HG03066 (cell line): ENCODE results near the gene NPY4R.
"Not testable (repeated sequence)": the region's sequence is repeated elsewhere in the genome, so short reads cannot be mapped to it uniquely, and the experiment has no call there.

Source experiments
- ATAC-seq: cut with Tn5 transposase; IDR thresholded peaks from one replicate; pipeline ENCODE4 v1.9.1; 2021; ENCODE audit warnings: low read depth; ENCODE audit not compliant: unreplicated experiment

Gene NPY4R

GRCh38 chr10:46465765-46466164, at the start of gene NPY4R:
Gene NPY4R (minus strand): TSS chr10:46465958. CDS start chr10:46462635, 3,323 bp downstream.
- not testable (repeated sequence) for ATAC-seq

DNA sequence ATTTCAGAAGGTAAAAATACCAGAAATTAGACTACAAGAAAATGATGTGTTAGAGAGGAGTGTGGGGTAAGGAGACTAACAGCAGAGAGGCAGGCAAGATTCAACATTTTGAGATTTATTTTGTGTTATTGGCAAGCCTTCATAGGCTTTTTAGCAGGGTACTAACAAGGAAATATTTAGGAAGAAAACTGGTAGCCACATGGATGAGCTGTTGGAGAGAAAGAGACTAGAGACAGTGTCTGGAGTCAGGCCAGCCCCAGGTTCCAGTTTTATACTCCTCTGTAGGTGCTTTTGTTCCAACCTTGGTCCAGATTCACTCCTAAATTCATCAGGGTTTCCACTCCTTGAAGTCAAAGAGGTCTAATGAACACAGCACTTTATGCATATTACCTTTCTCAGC, 49.6 kb upstream of the NPY4R start:
- ATAC-seq = no peak

DNA sequence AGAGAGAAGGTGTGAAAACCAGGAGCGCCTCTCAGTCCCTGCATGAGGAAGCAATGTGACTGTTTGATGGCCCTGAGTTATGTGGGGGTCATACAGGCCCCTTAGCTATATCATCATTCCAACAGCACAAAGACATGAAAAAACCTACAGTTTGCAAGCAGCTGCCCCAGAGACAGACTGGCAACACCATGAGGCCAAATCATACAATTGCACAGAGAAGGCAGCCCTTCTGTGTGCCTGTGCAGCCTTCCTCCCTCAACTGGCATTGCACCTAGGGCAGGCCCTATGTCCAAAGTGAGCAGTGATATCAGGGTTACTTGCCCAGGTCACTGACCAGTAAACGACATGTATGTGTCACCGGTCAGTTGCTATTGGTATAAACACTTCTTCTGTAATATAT, 49.1 kb upstream of the NPY4R start:
- ATAC-seq = no peak

DNA sequence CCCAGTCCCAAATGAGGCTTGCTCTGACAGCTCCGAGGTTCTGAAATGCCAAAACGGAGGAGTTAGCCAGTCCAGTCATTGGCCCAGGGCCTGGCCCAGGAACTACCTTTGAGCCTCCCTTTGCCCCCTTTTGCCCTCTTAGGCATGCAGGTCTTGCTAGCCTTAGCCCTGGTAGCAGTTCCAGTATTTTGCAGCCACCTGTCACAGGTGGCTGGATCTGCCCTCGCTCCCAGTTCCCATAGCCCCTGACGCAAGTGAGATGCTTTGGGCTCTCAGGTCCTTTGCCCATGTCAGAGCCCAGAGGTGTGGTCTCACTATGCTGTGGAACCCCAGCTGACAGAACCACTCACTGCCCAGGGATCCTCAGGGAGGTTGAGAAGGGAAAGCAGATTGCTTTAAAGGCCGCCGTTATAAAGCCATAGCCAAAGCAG, 48.7 kb upstream of the NPY4R start:
- no peak for ATAC-seq

- ATAC-seq = not testable (repeated sequence)
These were observed 47.6 kb upstream of the NPY4R start for GRCh38 chr10:46513333-46513732.

DNA sequence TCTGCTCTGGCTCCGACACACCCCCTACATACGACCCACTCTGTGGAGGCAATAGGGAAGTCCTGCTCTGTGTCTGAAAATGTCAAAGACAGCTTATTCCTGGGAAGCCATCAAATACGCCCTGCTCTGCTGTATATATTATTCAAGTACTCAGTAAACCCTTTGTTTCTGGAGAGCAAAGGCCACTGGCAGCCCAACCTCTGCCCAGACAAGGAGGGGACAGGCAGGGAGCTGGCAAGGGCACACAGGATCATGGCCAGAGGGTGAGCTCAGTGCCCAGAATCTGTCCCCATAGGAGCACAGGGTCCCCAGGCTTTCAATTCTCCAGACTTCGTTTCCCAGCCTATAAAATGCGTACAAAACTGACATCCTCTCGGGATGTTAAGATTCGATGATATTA, 47.0 kb upstream of the NPY4R start:
- ATAC-seq = not testable (repeated sequence)

DNA sequence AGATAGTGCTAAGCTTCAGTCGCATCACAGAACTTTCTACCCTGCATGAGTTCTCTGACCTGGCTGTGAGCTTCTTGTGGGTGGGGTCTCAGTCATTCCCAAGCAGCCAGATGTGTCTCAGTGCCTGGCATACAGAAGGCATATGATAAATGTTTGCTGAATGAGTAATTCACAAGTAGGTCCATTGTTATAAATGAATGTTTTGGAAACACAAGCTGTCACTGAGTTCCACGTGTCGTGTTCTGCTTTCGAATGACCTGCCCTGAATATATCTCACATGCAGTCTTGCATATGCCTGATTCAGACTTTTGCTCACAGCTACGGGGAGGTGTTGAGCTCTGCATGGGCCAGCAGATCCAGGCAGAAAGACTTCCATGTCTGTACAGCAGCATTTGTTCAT, 46.2 kb upstream of the NPY4R start:
- not testable (repeated sequence) for ATAC-seq

DNA sequence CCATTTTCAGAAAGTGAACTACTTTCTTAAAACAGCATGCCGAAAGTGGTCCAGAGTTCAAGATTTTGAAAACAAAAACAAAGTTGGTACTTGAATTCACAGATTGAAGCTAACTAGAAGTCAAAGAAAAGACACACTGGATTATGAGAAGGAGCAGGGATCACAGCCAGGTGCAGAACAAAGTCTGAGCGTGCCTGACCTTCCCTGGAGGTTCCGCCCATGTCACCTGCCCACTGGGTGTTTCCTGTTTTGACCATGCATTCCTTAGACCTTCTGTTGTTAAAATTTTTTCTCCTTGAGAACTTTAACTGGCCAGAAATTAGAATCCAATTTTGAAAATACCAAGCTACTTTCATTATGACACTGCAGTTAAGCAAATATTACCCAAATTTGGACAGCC, 34.2 kb upstream of the NPY4R start:
- not testable (repeated sequence) for ATAC-seq

DNA sequence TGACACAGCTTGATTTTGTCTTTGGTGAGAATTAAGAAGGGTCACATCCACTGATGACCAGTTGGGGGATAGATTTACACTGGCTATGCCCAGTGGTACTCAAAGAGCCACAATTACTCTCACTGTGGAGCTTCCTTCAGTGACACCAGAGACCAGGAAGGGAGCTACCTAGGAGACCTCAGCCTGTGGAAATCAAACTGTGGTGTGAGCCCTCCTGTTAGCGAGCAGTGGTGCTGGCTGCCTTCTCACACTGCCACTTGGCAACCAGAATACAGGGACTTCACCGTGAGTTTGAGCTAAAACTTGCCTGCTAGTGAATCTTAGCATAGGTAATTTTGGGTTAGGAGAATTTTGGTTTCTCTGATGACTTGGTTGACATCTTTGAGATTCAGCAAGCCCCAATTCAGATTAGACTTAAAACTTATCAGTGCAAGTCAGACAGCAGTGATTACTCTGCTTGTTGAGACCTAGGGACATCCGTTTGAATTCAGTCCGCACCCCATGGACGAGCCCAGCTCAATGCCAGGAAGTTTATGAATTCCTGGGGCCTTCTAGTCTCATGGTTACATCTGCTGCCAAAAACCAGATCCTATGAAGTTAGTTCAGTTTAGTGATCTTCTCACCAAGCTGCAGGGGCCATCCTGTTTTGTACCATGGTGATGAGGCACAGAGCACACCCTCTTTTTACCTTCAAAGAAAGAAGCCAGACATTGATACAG, 33.4 kb upstream of the NPY4R start:
- not testable (repeated sequence) for ATAC-seq

DNA sequence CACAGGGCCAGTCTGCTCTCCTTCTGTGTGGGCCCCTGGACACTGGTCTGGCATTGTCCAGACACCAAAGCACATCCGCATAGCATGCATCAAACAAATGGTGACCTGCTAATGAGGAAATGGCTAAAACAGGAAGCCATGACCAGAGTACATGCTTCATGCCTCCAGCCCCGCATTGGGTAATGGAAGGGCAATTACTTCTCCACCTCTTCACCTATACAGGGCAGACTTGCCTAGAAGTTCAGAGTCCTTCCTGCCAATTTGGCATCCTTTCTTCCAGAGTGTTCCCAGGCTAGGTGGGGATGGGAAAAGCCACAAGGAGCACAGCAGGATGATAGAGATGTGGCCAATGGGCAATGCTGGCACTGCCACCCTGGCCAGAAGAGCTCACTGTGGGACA, 32.1 kb upstream of the NPY4R start:
- ATAC-seq = not testable (repeated sequence)

- not testable (repeated sequence) for ATAC-seq
These were observed 31.6 kb upstream of the NPY4R start for GRCh38 chr10:46497401-46497800.

GRCh38 chr10:46491364-46492114, 25.8 kb upstream of the NPY4R start:
- ATAC-seq = not testable (repeated sequence)

DNA sequence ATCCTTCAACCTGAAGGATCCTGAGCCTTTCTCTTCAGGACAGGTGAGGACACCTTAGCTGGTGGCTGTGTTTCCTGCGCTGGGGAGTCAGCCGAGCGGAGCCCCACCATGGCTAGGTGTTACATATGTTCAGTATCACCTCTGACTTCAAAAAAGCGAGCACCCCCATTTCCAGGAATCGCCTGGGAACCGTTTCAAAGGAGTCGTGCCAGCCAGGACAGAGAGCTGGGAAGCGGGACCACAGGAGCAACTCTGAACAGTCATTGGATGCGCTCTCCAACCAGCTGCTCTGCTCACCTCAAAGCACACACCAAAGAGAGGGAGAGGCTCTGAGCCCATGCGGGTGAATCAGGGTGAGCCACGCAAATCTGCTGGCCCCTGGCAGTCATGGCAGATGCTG, 24.5 kb upstream of the NPY4R start:
- ATAC-seq = not testable (repeated sequence)

DNA sequence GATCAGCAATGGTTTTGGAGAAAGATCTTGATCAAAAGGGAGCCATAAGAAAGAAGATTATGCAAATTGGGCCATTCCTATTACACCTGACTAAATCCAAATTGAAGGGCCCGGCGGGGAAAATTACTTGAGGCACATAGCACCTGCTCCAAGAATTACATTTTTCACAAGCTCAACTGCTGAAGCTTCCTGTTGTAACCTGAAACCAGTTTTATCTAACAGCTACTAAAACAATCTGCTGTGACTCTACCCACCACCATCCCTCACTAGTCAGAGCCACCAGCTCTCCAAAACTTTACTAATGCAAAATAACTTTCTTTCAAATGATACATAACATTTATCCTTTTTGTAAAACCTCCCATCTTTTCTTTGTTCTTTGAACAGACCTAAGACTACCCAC, 20.7 kb upstream of the NPY4R start:
- ATAC-seq = not testable (repeated sequence)

GRCh38 chr10:46474746-46475320, 9.1 kb upstream of the NPY4R start:
- ATAC-seq = not testable (repeated sequence)

DNA sequence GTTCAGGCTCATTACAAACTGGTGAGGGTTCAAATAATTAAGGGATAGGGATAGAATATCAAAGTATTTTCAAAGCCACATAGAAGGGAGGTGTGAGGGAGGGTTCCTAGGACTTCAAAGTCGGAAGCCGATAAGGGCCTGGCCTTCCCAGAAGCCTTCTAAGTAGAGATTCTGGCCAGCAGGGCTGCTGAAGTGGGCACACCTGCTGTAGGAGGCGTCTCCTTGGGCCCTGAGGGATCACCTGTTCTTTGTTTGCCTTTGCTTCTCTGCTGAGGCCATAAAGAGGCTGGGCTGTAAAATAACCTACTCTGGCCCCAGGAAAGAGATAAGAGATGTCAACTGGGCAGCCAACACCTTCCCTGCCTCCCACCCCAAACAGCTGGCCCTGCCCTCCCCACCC, 8.0 kb upstream of the NPY4R start:
- ATAC-seq = not testable (repeated sequence)

- not testable (repeated sequence) for ATAC-seq
These were observed 4.4 kb upstream of the NPY4R start for GRCh38 chr10:46470134-46470533.

GRCh38 chr10:46468119-46468809, 2.5 kb upstream of the NPY4R start:
- not testable (repeated sequence) for ATAC-seq

- not testable (repeated sequence) for ATAC-seq
These were observed 2.1 kb downstream of the NPY4R start for GRCh38 chr10:46463608-46464007.

DNA sequence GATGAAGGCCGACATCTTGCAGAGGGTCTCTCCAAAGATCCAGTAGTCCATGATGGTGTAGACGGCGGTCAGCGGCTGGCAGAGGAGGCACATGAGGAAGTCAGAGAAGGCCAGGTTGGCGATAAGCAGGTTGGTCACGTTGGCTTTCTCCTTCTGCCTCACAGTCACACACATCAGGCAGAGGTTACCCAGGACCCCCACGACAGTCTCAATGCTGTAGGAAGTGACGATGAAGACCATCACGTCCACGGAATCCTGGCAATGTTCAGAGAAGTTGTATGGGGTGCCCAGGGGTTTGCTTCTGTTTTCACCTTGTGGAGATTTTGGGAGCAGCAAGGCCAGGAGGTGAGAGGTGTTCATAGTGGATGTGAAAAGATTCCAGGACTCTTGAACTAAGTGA, 3.5 kb downstream of the NPY4R start:
- not testable (repeated sequence) for ATAC-seq

DNA sequence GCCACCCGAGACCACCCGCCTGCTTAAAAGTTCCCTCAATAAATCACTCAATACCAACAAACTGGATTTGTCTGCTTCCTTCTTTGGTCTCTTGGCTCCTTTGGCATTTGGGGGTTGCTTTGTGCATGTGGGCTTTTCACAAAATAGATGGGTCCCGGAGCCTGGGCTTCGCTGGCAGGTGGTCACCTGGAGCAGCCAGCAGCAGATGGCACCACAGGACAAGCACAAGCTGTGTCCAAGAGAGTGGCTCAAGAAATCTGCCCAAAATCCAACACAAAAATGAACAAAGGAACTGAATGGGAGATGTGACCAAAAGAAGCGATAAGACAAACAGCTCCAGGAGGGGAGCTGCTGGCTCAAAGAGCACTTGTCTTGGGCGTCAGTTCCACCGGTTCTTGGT, 6.2 kb downstream of the NPY4R start:
- ATAC-seq = not testable (repeated sequence)
